Neural cell (in vitro differentiated cells): ENCODE results near the gene UCN2. TPM values are rescaled to one million over a fixed set of nuclear protein-coding genes. Genes with fewer than 3 reads are reported as not detected.

Experiments
- H2AFZ ChIP-seq: fragments of 200-600, 300-800 bp; sonication (generic), shearing (Covaris generic); 2 replicates; pipeline ENCODE4 v1.6.0; 2014; ENCODE audit warnings: low read depth, mild to moderate bottlenecking, antibody characterized with exemption, low read length, moderate library complexity
- H3F3A ChIP-seq: fragments of 200-600 bp; shearing (Covaris generic); 2 replicates; pipeline ENCODE4 v1.6.1; 2016; ENCODE audit warnings: mild to moderate bottlenecking, moderate library complexity, mixed read lengths, antibody characterized with exemption, low read length; ENCODE audit not compliant: insufficient read depth, poor library complexity, severe bottlenecking
- H3K27ac ChIP-seq: fragments of 200-600, 300-800 bp; sonication (generic), shearing (Covaris generic); 2 replicates; pipeline ENCODE4 v1.5.1; 2014; ENCODE audit warnings: mild to moderate bottlenecking, low read length, moderate library complexity
- H3K27me3 ChIP-seq: fragments of 300-800, 200-600 bp; sonication (generic), shearing (Covaris generic); 2 replicates; pipeline ENCODE4 v1.6.0; 2014; ENCODE audit warnings: mild to moderate bottlenecking, low read depth, low read length, moderate library complexity; ENCODE audit not compliant: insufficient read depth
- H3K36me3 ChIP-seq: fragments of 300-800, 200-600 bp; sonication (generic), shearing (Covaris generic); 2 replicates; pipeline ENCODE4 v1.5.1; 2014; ENCODE audit warnings: mild to moderate bottlenecking, antibody characterized with exemption, low read length, moderate library complexity; ENCODE audit not compliant: insufficient read depth
- H3K4me2 ChIP-seq: fragments of 300-800, 200-600 bp; sonication (generic), shearing (Covaris generic); 2 replicates; pipeline ENCODE4 v1.6.0; 2014; ENCODE audit warnings: mild to moderate bottlenecking, low read length
- H3K4me3 ChIP-seq: fragments of 300-800, 200-600 bp; sonication (generic), shearing (Covaris generic); 2 replicates; pipeline ENCODE4 v1.5.1; 2014; ENCODE audit warnings: mild to moderate bottlenecking, low read length, moderate library complexity
- H3K79me2 ChIP-seq: fragments of 200-600 bp; shearing (Covaris generic); replicated peaks from 2 replicates; pipeline ENCODE4 v1.6.0; 2014; ENCODE audit warnings: mild to moderate bottlenecking, low read length, moderate library complexity; ENCODE audit not compliant: insufficient read depth
- H3K9ac ChIP-seq: fragments of 300-800, 200-600 bp; sonication (generic), shearing (Covaris generic); 2 replicates; pipeline ENCODE4 v1.6.1; 2016; ENCODE audit warnings: mild to moderate bottlenecking, low read length, mixed read lengths
- H3K9me2 ChIP-seq: fragments of 200-600 bp; shearing (Covaris generic); 2 replicates; pipeline ENCODE4 v1.6.1; 2016; ENCODE audit warnings: mild to moderate bottlenecking, low read length, mixed read lengths; ENCODE audit not compliant: insufficient read depth
- H3K9me3 ChIP-seq: fragments of 200-600, 300-800 bp; sonication (generic), shearing (Covaris generic); 2 replicates; pipeline ENCODE4 v1.6.1; 2016; ENCODE audit warnings: mild to moderate bottlenecking, mixed run types, low read length, moderate library complexity, mixed read lengths
- H4K20me1 ChIP-seq: fragments of 200-600 bp; shearing (Covaris generic); 2 replicates; pipeline ENCODE4 v1.6.1; 2016; ENCODE audit warnings: mild to moderate bottlenecking, mixed run types; ENCODE audit not compliant: insufficient read depth
- CTCF ChIP-seq: fragments of 450-650 bp; IDR thresholded peaks from 2 replicates; pipeline ENCODE4 v1.5.1; 2014; ENCODE audit warnings: antibody characterized with exemption, mild to moderate bottlenecking, moderate library complexity; ENCODE audit not compliant: poor library complexity, severe bottlenecking
- EP300 ChIP-seq: fragments of 450-650 bp; conservative IDR thresholded peaks from 2 replicates; pipeline ENCODE4 v1.6.1; 2014; ENCODE audit warnings: antibody characterized with exemption, mild to moderate bottlenecking, moderate library complexity; ENCODE audit not compliant: poor library complexity, severe bottlenecking
- EZH2 ChIP-seq: fragments of 200-600, 300-800 bp; shearing (Covaris generic), sonication (generic); IDR thresholded peaks from 2 replicates; pipeline ENCODE4 v1.6.1; 2014; ENCODE audit warnings: antibody characterized with exemption, low read length, borderline replicate concordance, mild to moderate bottlenecking; ENCODE audit not compliant: insufficient read depth, poor library complexity, severe bottlenecking
- MXI1 ChIP-seq: fragments of 450-650 bp; conservative IDR thresholded peaks from 2 replicates; pipeline ENCODE4 v1.6.1; 2014; ENCODE audit warnings: antibody characterized with exemption, mild to moderate bottlenecking; ENCODE audit not compliant: poor library complexity, severe bottlenecking
- POLR2AphosphoS5 ChIP-seq: IDR thresholded peaks from 2 replicates; pipeline ENCODE4 v1.6.1; 2012
- RAD21 ChIP-seq: fragments of 450-650 bp; conservative IDR thresholded peaks from 2 replicates; pipeline ENCODE4 v1.6.1; 2014; ENCODE audit warnings: antibody characterized with exemption, mild to moderate bottlenecking, moderate library complexity
- REST ChIP-seq: IDR thresholded peaks from 2 replicates; pipeline ENCODE4 v1.6.1; 2012; ENCODE audit warnings: borderline replicate concordance
- SMC3 ChIP-seq: fragments of 450-650 bp; conservative IDR thresholded peaks from 2 replicates; pipeline ENCODE4 v1.6.1; 2014; ENCODE audit warnings: antibody characterized with exemption, mild to moderate bottlenecking, moderate library complexity; ENCODE audit not compliant: poor library complexity
- TAF1 ChIP-seq: IDR thresholded peaks from 2 replicates; pipeline ENCODE4 v1.6.1; 2012; ENCODE audit warnings: low read depth
- polyA plus RNA-seq: library from polyadenylated mRNA; depleted of rRNA; stranded (reverse); fragments of >200 nt; gene quantifications from 2 replicates; pipeline ENCODE4 v1.2.3, GENCODE V29; 2014

Gene UCN2
- polyA plus RNA-seq, 1 donor from 2014 or later = 0.68 TPM

GRCh38 chr3:48576647-48577046 lies 13.1 kb upstream of the UCN2 start:
- no peaks in the 10 kb centered on the region for H3F3A ChIP-seq
- H4K20me1 ChIP-seq = no peaks in the 10 kb centered on the region
- no peak overlapping the region for H2AFZ ChIP-seq
- H3K79me2 ChIP-seq = no peaks in the 10 kb centered on the region
- H3K9me2 ChIP-seq = no peaks in the 10 kb centered on the region
- no peak overlapping the region for H3K4me3 ChIP-seq
- TF ChIP-seq CTCF = no peak
- no peak for TF ChIP-seq EP300
- no peak for TF ChIP-seq POLR2AphosphoS5
- no peak for TF ChIP-seq REST
- TF ChIP-seq RAD21 = no peak
- TF ChIP-seq SMC3 = no peak
- no peak for TF ChIP-seq TAF1
- no peak for TF ChIP-seq EZH2
- no peak for TF ChIP-seq MXI1
- H3K9ac ChIP-seq = no peak overlapping the region
- no peaks in the 10 kb centered on the region for H3K9me3 ChIP-seq
- no peak overlapping the region for H3K4me2 ChIP-seq
- H3K27me3 ChIP-seq = no peaks in the 10 kb centered on the region
- H3K36me3 ChIP-seq = no peaks in the 10 kb centered on the region
- H3K27ac ChIP-seq = no peak overlapping the region

- H3K79me2 ChIP-seq = no peaks in the 10 kb centered on the region
- no peak overlapping the region for H3K4me2 ChIP-seq
- TF ChIP-seq EZH2 (no peak), MXI1 (no peak), TAF1 (no peak), POLR2AphosphoS5 (no peak), EP300 (no peak), REST (no peak), CTCF (no peak), RAD21 (no peak), SMC3 (no peak)
- no peak overlapping the region for H3K4me3 ChIP-seq
- H4K20me1 ChIP-seq = no peaks in the 10 kb centered on the region
- no peaks in the 10 kb centered on the region for H3K36me3 ChIP-seq
- H3K27me3 ChIP-seq = no peaks in the 10 kb centered on the region
- H3F3A ChIP-seq = no peaks in the 10 kb centered on the region
- H3K27ac ChIP-seq = no peak overlapping the region
- H3K9me2 ChIP-seq = no peaks in the 10 kb centered on the region
- H3K9me3 ChIP-seq = no peaks in the 10 kb centered on the region
- no peak overlapping the region for H3K9ac ChIP-seq
- no peak overlapping the region for H2AFZ ChIP-seq
Observed at GRCh38 chr3:48575366-48575765, 11.8 kb upstream of the UCN2 start.
